Measurements from ENCODE around the gene FAT2.

- TF ChIP-seq CTCF (IDR thresholded peaks at IDR 0.05) (no peak), POLR2A (IDR thresholded peaks at IDR 0.05) (no peak), EP300 (IDR thresholded peaks at IDR 0.05; ENCODE audit: low read depth) (no peak)
These were observed 41.8 kb upstream of the FAT2 start for GRCh38 chr5:151632941-151633340.
